SU-DHL-6 (cell line): ENCODE results near the gene COL6A3.

ENCODE experiments used
- H2AFZ ChIP-seq: fragments of 200-600 bp; sonication (generic); 2 replicates; pipeline ENCODE4 v1.6.1; 2014; ENCODE audit warnings: low read depth, mild to moderate bottlenecking, moderate library complexity, mixed read lengths, antibody characterized with exemption, low read length; ENCODE audit not compliant: severe bottlenecking
- H3F3A ChIP-seq: fragments of 200-600 bp; shearing (Covaris generic); 2 replicates; pipeline ENCODE4 v1.6.0; 2016; ENCODE audit warnings: antibody characterized with exemption, mild to moderate bottlenecking; ENCODE audit not compliant: insufficient read depth
- H3K27ac ChIP-seq: fragments of 200-600 bp; sonication (generic); 2 replicates; pipeline ENCODE4 v1.5.1; 2016; ENCODE audit warnings: low read depth, mild to moderate bottlenecking, low read length, moderate library complexity, mixed read lengths
- H3K27me3 ChIP-seq: fragments of 200-600 bp; sonication (generic), shearing (Covaris generic); 2 replicates; pipeline ENCODE4 v1.6.0; 2014; ENCODE audit warnings: mild to moderate bottlenecking, low read length
- H3K36me3 ChIP-seq: fragments of 200-600 bp; sonication (generic); 2 replicates; pipeline ENCODE4 v1.6.1; 2014; ENCODE audit warnings: mild to moderate bottlenecking, low read length, mixed read lengths
- H3K4me2 ChIP-seq: fragments of 300-600, 200-600 bp; shearing (Covaris generic), sonication (generic); 2 replicates; pipeline ENCODE4 v1.6.0; 2014; ENCODE audit warnings: low read length, low read depth, mild to moderate bottlenecking; ENCODE audit not compliant: poor library complexity, severe bottlenecking
- H3K4me3 ChIP-seq: fragments of 200-600 bp; sonication (generic); 2 replicates; pipeline ENCODE4 v1.5.1; 2014; ENCODE audit warnings: antibody characterized with exemption, low read length, mild to moderate bottlenecking, mixed read lengths; ENCODE audit not compliant: insufficient read depth, poor library complexity, severe bottlenecking
- H3K79me2 ChIP-seq: fragments of 200-600 bp; sonication (generic); 2 replicates; pipeline ENCODE4 v1.6.1; 2014; ENCODE audit warnings: mild to moderate bottlenecking, low read length, moderate library complexity; ENCODE audit not compliant: insufficient read depth
- H3K9ac ChIP-seq: fragments of 200-600 bp; sonication (generic); 2 replicates; pipeline ENCODE4 v1.7.0; 2014; ENCODE audit warnings: mild to moderate bottlenecking, low read length
- H3K9me2 ChIP-seq: fragments of 200-600 bp; sonication (generic); replicated peaks from 2 replicates; pipeline ENCODE4 v1.6.1; 2014; ENCODE audit warnings: low read length; ENCODE audit not compliant: insufficient read depth
- H3K9me3 ChIP-seq: fragments of 200-600 bp; sonication (generic); 2 replicates; pipeline ENCODE4 v1.6.1; 2014; ENCODE audit warnings: low read length, mixed read lengths; ENCODE audit not compliant: insufficient read depth
- H4K20me1 ChIP-seq: fragments of 200-600 bp; sonication (generic); 2 replicates; pipeline ENCODE4 v1.6.1; 2014; ENCODE audit warnings: low read depth, mild to moderate bottlenecking, antibody characterized with exemption, low read length, moderate library complexity, mixed read lengths
- EZH2phosphoT487 ChIP-seq: fragments of 200-600 bp; sonication (generic), shearing (Covaris generic); conservative IDR thresholded peaks from 2 replicates; pipeline ENCODE4 v1.6.1; 2018; ENCODE audit warnings: mild to moderate bottlenecking, antibody characterized with exemption, low read length, moderate library complexity, mixed read lengths
- TF ChIP-seq, protein P1 (sequence below): fragments of 200-600 bp; sonication (generic); IDR thresholded peaks from one replicate; pipeline ENCODE4 v1.5.1; 2017; ENCODE audit warnings: antibody characterized with exemption, mild to moderate bottlenecking, low read length, moderate library complexity; ENCODE audit not compliant: insufficient read depth, poor library complexity, severe bottlenecking

Gene COL6A3

DNA sequence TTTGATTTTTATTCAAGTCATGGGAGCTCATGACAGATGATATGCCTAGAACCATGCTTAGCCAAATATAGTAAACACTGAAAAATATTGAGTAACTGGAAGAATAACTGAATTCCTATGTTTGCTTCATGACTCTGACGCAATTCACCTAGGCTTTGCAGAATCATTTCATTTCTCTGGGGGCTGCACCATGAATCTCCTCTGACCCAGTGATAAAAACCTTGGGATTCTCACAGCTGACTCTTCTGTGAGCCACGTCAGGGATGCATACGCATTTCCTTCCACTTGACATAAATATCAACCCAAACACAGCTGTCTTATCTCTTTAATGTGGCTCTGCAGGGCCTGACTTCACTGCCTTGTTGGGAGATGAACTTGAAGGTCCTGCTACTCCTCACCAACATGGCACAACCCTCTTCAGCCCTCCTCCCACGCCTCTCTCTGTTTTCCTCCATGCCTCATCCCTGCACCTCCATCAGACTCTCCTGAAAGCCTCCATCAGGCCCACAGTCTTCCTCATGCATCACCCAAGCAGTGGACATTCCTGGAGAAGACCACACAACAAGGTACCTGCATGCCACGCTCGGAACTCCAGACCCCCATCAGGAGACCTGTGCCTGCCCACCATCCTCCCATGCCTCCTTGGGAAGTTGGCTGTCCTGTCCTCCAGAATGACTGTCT, 29.8 kb downstream of the COL6A3 start:
- Histone ChIP-seq H3K79me2 (no peaks in the 10 kb centered on the region), H2AFZ (no peak overlapping the region), H3K4me2 (no peak overlapping the region), H3K27ac (no peak overlapping the region), H3K36me3 (no peaks in the 10 kb centered on the region), H3K4me3 (no peak overlapping the region), H3K9me2 (no peaks in the 10 kb centered on the region), H4K20me1 (no peaks in the 10 kb centered on the region), H3F3A (no peaks in the 10 kb centered on the region), H3K9ac (no peak overlapping the region), H3K9me3 (no peaks in the 10 kb centered on the region), H3K27me3 (no peaks in the 10 kb centered on the region)
- TF ChIP-seq, protein P1, sequence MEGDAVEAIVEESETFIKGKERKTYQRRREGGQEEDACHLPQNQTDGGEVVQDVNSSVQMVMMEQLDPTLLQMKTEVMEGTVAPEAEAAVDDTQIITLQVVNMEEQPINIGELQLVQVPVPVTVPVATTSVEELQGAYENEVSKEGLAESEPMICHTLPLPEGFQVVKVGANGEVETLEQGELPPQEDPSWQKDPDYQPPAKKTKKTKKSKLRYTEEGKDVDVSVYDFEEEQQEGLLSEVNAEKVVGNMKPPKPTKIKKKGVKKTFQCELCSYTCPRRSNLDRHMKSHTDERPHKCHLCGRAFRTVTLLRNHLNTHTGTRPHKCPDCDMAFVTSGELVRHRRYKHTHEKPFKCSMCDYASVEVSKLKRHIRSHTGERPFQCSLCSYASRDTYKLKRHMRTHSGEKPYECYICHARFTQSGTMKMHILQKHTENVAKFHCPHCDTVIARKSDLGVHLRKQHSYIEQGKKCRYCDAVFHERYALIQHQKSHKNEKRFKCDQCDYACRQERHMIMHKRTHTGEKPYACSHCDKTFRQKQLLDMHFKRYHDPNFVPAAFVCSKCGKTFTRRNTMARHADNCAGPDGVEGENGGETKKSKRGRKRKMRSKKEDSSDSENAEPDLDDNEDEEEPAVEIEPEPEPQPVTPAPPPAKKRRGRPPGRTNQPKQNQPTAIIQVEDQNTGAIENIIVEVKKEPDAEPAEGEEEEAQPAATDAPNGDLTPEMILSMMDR = no peak
- no peak for TF ChIP-seq EZH2phosphoT487

DNA sequence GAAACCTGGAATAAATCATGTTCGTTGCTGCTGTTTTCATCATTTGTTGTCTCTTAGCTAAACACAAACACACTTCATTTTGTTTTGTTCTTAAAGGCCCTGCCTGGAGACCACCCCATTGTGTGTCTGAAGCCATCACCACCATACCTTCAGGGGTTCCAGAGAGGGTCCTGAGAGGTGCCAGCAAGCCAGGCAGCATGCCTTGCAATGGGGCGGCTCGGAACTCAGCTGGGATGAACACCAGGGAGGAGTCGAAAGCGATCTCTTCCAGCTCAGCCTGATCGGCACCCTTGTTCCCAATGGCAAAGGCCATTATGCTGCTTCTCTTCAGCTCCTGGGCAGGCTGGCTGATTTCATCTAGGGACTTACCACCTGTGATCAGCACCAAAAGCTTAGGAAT, 33.2 kb downstream of the COL6A3 start:
- Histone ChIP-seq H2AFZ (no peak overlapping the region), H3K36me3 (no peaks in the 10 kb centered on the region), H3K9me3 (no peaks in the 10 kb centered on the region), H3K9ac (no peak overlapping the region), H4K20me1 (no peaks in the 10 kb centered on the region), H3K27ac (no peak overlapping the region), H3K79me2 (no peaks in the 10 kb centered on the region), H3K27me3 (no peaks in the 10 kb centered on the region), H3K4me3 (no peak overlapping the region), H3K4me2 (no peak overlapping the region), H3K9me2 (no peaks in the 10 kb centered on the region), H3F3A (no peaks in the 10 kb centered on the region)
- TF ChIP-seq EZH2phosphoT487 = no peak
- TF ChIP-seq, protein P1 = no peak

DNA sequence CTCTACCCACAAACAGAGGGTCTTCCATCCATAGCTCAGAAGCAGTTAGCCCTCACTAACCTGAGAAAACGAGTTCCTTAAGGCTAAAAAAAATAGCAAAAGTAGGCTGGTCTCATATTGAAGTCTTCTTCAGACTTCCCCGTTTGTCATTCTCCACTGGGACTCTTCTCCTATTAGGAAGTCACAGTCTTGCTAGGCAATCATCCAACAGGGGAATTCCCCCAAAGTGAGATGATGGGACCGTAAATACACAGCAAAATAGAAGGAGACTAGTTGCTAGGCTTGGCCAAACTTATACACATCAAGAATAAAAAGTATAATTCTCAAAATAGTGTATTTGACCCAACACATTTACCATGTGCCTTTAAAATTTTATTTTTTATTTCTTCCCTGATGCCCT, 34.3 kb downstream of the COL6A3 start:
- Histone ChIP-seq H3K4me3 (no peak overlapping the region), H3K9me2 (no peaks in the 10 kb centered on the region), H3K36me3 (no peaks in the 10 kb centered on the region), H3K4me2 (no peak overlapping the region), H3K79me2 (no peaks in the 10 kb centered on the region), H4K20me1 (no peaks in the 10 kb centered on the region), H2AFZ (no peak overlapping the region), H3K27ac (no peak overlapping the region), H3F3A (no peaks in the 10 kb centered on the region), H3K27me3 (no peaks in the 10 kb centered on the region), H3K9ac (no peak overlapping the region), H3K9me3 (no peaks in the 10 kb centered on the region)
- no peak for TF ChIP-seq EZH2phosphoT487
- TF ChIP-seq, protein P1 = no peak
